ENCODE results near the gene CDH18. TPM values are rescaled to one million over a fixed set of nuclear protein-coding genes. Genes with fewer than 3 reads are reported as not detected.

Gene CDH18
- total RNA-seq, 1 donor from 2014 or later: not detected

DNA sequence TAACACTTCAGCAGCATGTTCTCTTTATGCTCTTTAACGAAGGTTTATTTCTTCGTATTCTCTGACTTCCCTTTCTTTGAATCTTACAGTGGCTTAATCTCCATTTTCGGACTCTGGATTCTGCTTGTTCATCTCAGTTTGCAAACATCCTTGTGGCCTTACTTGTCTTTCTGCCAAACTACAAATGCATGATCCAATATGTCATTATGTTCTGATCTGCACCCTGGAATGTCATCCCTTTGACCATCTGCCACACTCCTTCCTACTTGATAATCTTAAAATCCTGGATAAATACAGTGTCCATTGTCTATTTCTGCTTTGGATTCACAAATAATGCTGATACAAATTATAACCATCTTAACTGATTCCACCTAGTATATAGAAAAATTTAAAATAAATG is 499.2 kb downstream of the CDH18 start:
- DNase-seq (ENCODE audit: low spot score): no peak

DNA sequence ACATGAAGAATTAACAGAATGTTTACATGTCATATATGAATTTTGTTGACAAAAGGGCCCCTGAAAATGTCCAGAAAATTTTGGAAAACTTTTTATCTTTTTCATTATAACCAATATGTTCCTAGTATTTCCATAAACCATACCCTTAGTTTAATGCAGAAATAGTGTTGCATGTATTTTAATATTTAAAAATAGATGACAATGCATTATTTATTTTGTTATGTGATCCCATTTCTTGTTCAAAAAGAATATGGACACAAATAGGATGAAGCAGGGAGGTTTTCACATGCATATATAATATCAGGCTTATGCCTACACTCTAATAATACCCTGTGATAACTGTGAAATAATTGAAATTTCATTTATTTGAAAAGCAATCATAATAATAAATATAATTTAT is 500.5 kb downstream of the CDH18 start:
- no peak for DNase-seq (ENCODE audit: low spot score)

DNA sequence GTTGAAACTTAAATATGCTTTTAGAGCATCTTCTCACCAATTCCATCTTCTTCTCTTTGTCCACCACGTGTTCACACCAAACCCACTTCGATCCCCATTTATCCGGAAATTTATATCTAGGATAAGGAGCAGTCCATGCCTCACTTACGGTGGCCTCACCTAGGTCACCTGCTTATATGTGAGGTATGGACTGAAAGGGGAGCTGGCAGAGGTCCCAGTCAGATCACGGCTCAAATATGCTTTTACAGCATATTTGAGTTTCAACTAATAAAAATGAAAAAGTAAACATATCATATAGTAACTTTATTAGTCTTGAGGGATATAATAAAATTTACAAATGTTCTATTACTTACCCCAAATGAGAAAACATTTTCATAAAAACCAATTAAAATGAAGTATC is 508.4 kb downstream of the CDH18 start:
- DNase-seq (ENCODE audit: low spot score): no peak

DNA sequence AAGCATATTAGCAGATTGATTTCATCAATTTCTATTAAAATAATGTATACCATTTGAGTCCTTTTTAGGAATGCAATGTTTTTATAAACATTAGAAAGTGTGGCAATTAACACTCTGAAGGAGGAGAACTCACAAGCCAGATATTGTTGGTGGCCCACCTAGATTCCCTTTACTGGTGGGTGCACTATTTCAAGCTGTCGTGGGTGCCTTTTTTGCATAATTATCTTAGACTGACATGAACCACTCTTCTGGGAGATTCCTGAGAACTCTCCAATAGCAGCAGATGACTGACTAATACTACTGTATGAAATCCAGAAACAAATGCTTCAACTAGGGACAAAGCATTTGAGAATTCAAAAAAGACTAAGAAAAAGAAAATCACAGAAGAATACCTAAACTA is 526.0 kb downstream of the CDH18 start:
- DNase-seq (ENCODE audit: low spot score): no peak

DNA sequence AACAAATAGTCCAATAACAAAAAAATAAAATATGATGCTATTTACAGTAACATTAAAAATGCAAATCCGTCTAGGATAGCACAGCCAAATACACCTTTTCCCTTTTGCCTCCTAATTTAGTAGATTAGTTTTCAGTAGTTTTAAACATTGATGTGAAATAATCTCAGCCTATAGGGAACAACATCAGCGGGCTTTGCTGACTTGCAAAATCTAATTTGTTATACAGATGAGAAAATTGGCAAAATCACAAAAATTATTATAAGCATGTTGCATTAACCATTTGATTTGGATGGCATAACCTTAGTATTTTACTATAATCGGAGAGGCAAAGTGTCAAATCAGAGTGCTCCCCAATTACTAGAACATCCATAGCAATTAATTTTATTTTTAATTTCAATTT is 563.5 kb downstream of the CDH18 start:
- DNase-seq (ENCODE audit: low spot score): no peak
